Neural progenitor cell (in vitro differentiated cells): Measurements from ENCODE around the gene ZNF497. TPM values are rescaled to one million over a fixed set of nuclear protein-coding genes. Genes with fewer than 3 reads are reported as not detected.
A peak's percentile ranks its signal among the peaks of the same experiment; 100 is the strongest.

Source experiments
- DNase-seq: peaks from one replicate; pipeline ENCODE4 v3.0.0-alpha.2; 2016; ENCODE audit warnings: low spot score
- H2AFZ ChIP-seq: fragments of 200-600 bp; sonication (generic); replicated peaks from 2 replicates; pipeline ENCODE4 v1.6.1; 2016; ENCODE audit warnings: antibody characterized with exemption
- H3F3A ChIP-seq: fragments of 200-600 bp; sonication (generic); 2 replicates; pipeline ENCODE4 v1.6.1; 2016; ENCODE audit warnings: antibody characterized with exemption, low read depth
- H3K27ac ChIP-seq: fragments of 200-600 bp; sonication (generic); 2 replicates; pipeline ENCODE4 v1.5.1; 2016; ENCODE audit warnings: mild to moderate bottlenecking
- H3K27me3 ChIP-seq: fragments of 200-600 bp; sonication (generic); 2 replicates; pipeline ENCODE4 v1.6.1; 2016; ENCODE audit warnings: mild to moderate bottlenecking, moderate library complexity
- H3K36me3 ChIP-seq: fragments of 200-600 bp; sonication (generic); 2 replicates; pipeline ENCODE4 v1.5.1; 2016
- H3K4me1 ChIP-seq: fragments of 200-600 bp; sonication (generic); 2 replicates; pipeline ENCODE4 v1.6.1; 2016; ENCODE audit warnings: mixed run types
- H3K4me2 ChIP-seq: fragments of 200-600 bp; sonication (generic); 2 replicates; pipeline ENCODE4 v1.6.1; 2016
- H3K4me3 ChIP-seq: fragments of 200-600 bp; sonication (generic); 2 replicates; pipeline ENCODE4 v1.5.1; 2016
- H3K79me2 ChIP-seq: fragments of 200-600 bp; sonication (generic); 2 replicates; pipeline ENCODE4 v1.6.1; 2016; ENCODE audit warnings: low read depth
- H3K9ac ChIP-seq: fragments of 200-600 bp; sonication (generic); 2 replicates; pipeline ENCODE4 v1.6.1; 2016
- H3K9me3 ChIP-seq: fragments of 200-600 bp; sonication (generic); 2 replicates; pipeline ENCODE4 v1.5.1; 2016; ENCODE audit warnings: low read depth
- H4K20me1 ChIP-seq: fragments of 200-600 bp; sonication (generic); 2 replicates; pipeline ENCODE4 v1.6.1; 2016; ENCODE audit warnings: low read depth
- H3K27ac Mint-ChIP-seq: 3 replicates; pipeline ENCODE4 v1.8.0; 2021; ENCODE audit warnings: mixed read lengths
- H3K27me3 Mint-ChIP-seq: 2 replicates; pipeline ENCODE4 v1.8.0; 2022; ENCODE audit warnings: low read depth, mild to moderate bottlenecking, inconsistent platforms, moderate library complexity, mixed read lengths; ENCODE audit not compliant: insufficient read depth
- H3K36me3 Mint-ChIP-seq: 3 replicates; pipeline ENCODE4 v1.8.0; 2021; ENCODE audit warnings: mixed read lengths
- H3K4me1 Mint-ChIP-seq: 3 replicates; pipeline ENCODE4 v1.8.0; 2021; ENCODE audit warnings: mixed read lengths
- H3K4me3 Mint-ChIP-seq: 3 replicates; pipeline ENCODE4 v1.8.0; 2021; ENCODE audit warnings: mild to moderate bottlenecking, moderate library complexity, mixed read lengths
- H3K9me3 Mint-ChIP-seq: 3 replicates; pipeline ENCODE4 v1.8.0; 2020; ENCODE audit warnings: mixed read lengths
- CTCF ChIP-seq: fragments of 200-600 bp; sonication (generic); IDR thresholded peaks from 2 replicates; pipeline ENCODE4 v1.5.1; 2017; ENCODE audit warnings: antibody characterized with exemption, mild to moderate bottlenecking
- EZH2 ChIP-seq: fragments of 200-600 bp; sonication (generic); IDR thresholded peaks from 2 replicates; pipeline ENCODE4 v1.6.1; 2017; ENCODE audit warnings: antibody characterized with exemption, mild to moderate bottlenecking, moderate library complexity
- EZH2phosphoT487 ChIP-seq: fragments of 200-600 bp; sonication (generic); IDR thresholded peaks from 2 replicates; pipeline ENCODE4 v1.6.1; 2017; ENCODE audit warnings: antibody characterized with exemption
- total RNA-seq: library from RNA; depleted of rRNA; stranded (reverse); fragments of >200 nt; gene quantifications from 2 replicates; pipeline ENCODE4 v1.2.3, GENCODE V29; 2015; ENCODE audit warnings: low replicate concordance

ZNF497 gene
- total RNA-seq, 1 donor from 2014 or later: 3.7 TPM

- Mint-ChIP-seq H3K27ac (peak overlapping the region; percentile 60), H3K4me1 (peaks cover 2% of the 10 kb centered on the region), H3K4me3 (no peak overlapping the region), H3K9me3 (no peaks in the 10 kb centered on the region), H3K36me3 (peaks cover 22% of the 10 kb centered on the region), H3K27me3 (peaks cover 3% of the 10 kb centered on the region)
- no peaks in the 10 kb centered on the region for H3K27me3 ChIP-seq
- DNase-seq: no peak
- TF ChIP-seq EZH2phosphoT487 (no peak), CTCF (no peak)
- no peaks in the 10 kb centered on the region for H4K20me1 ChIP-seq
- H3K9ac ChIP-seq: no peak overlapping the region
- H3K9me3 ChIP-seq: no peaks in the 10 kb centered on the region
- H3K36me3 ChIP-seq: no peaks in the 10 kb centered on the region
- no peak overlapping the region for H3K27ac ChIP-seq
- no peak overlapping the region for H2AFZ ChIP-seq
- H3K4me2 ChIP-seq: no peak overlapping the region
- no peaks in the 10 kb centered on the region for H3F3A ChIP-seq
- no peaks in the 10 kb centered on the region for H3K4me1 ChIP-seq
- H3K4me3 ChIP-seq: no peak overlapping the region
- H3K79me2 ChIP-seq: no peaks in the 10 kb centered on the region
Measured at GRCh38 chr19:58334691-58335249, 27.8 kb downstream of the ZNF497 start.

- H3K4me1 ChIP-seq: no peaks in the 10 kb centered on the region
- no peaks in the 10 kb centered on the region for H3K27me3 ChIP-seq
- no peak overlapping the region for H3K4me3 Mint-ChIP-seq
- H3K36me3 ChIP-seq: no peaks in the 10 kb centered on the region
- no peaks in the 10 kb centered on the region for H3K27me3 Mint-ChIP-seq
- H3F3A ChIP-seq: no peaks in the 10 kb centered on the region
- no peak for TF ChIP-seq EZH2
- no peak for TF ChIP-seq EZH2phosphoT487
- TF ChIP-seq CTCF: no peak
- H4K20me1 ChIP-seq: no peaks in the 10 kb centered on the region
- peaks cover 5% of the 10 kb centered on the region for H3K79me2 ChIP-seq
- DNase-seq: no peak
- H3K9me3 Mint-ChIP-seq: no peaks in the 10 kb centered on the region
- no peak overlapping the region for H2AFZ ChIP-seq
- H3K9ac ChIP-seq: no peak overlapping the region
- H3K4me1 Mint-ChIP-seq: peaks cover 16% of the 10 kb centered on the region
- H3K27ac ChIP-seq: no peak overlapping the region
- no peaks in the 10 kb centered on the region for H3K9me3 ChIP-seq
- H3K4me2 ChIP-seq: no peak overlapping the region
- no peak overlapping the region for H3K4me3 ChIP-seq
- H3K36me3 Mint-ChIP-seq: peaks cover 7% of the 10 kb centered on the region
- H3K27ac Mint-ChIP-seq: no peak overlapping the region
Measured at GRCh38 chr19:58332697-58333096, 29.9 kb downstream of the ZNF497 start.

GRCh38 chr19:58330458-58330857 lies 32.1 kb downstream of the ZNF497 start:
- no peak overlapping the region for H3K9ac ChIP-seq

GRCh38 chr19:58328999-58329398 lies 33.6 kb downstream of the ZNF497 start:
- H3K4me2 ChIP-seq: no peak overlapping the region
- peaks cover 5% of the 10 kb centered on the region for H3K4me1 ChIP-seq
- no peak overlapping the region for H3K4me3 Mint-ChIP-seq
- no peaks in the 10 kb centered on the region for H4K20me1 ChIP-seq
- no peak overlapping the region for H3K4me3 ChIP-seq
- no peak overlapping the region for H3K27ac Mint-ChIP-seq
- H3K36me3 Mint-ChIP-seq: no peaks in the 10 kb centered on the region
- peaks cover 19% of the 10 kb centered on the region for H3K79me2 ChIP-seq
- DNase-seq: peak; percentile 84
- H3K27ac ChIP-seq: no peak overlapping the region
- peaks cover 16% of the 10 kb centered on the region for H3K4me1 Mint-ChIP-seq
- H3K27me3 Mint-ChIP-seq: no peaks in the 10 kb centered on the region
- H3K9me3 ChIP-seq: no peaks in the 10 kb centered on the region
- TF ChIP-seq CTCF (peak; percentile 72), EZH2 (no peak), EZH2phosphoT487 (no peak)
- H3K9me3 Mint-ChIP-seq: no peaks in the 10 kb centered on the region
- H3K9ac ChIP-seq: no peak overlapping the region
- H3F3A ChIP-seq: no peaks in the 10 kb centered on the region
- no peaks in the 10 kb centered on the region for H3K36me3 ChIP-seq
- H2AFZ ChIP-seq: no peak overlapping the region
- H3K27me3 ChIP-seq: no peaks in the 10 kb centered on the region

More at GRCh38 chr19:58330458-58330857, 32.1 kb downstream of the ZNF497 start:
- no peaks in the 10 kb centered on the region for H4K20me1 ChIP-seq
- no peak overlapping the region for H3K4me2 ChIP-seq
- no peaks in the 10 kb centered on the region for H3F3A ChIP-seq
- no peak for TF ChIP-seq EZH2phosphoT487
- no peak overlapping the region for H3K4me3 ChIP-seq
- Mint-ChIP-seq H3K9me3 (no peaks in the 10 kb centered on the region), H3K4me3 (no peak overlapping the region), H3K36me3 (peaks cover 3% of the 10 kb centered on the region), H3K4me1 (peaks cover 16% of the 10 kb centered on the region), H3K27ac (no peak overlapping the region), H3K27me3 (no peaks in the 10 kb centered on the region)
- peaks cover 18% of the 10 kb centered on the region for H3K79me2 ChIP-seq
- peaks cover 5% of the 10 kb centered on the region for H3K4me1 ChIP-seq
- no peaks in the 10 kb centered on the region for H3K9me3 ChIP-seq
- DNase-seq: no peak
- H3K27ac ChIP-seq: no peak overlapping the region
- H2AFZ ChIP-seq: no peak overlapping the region
- no peaks in the 10 kb centered on the region for H3K36me3 ChIP-seq
- no peaks in the 10 kb centered on the region for H3K27me3 ChIP-seq
